K562 (cell line): ENCODE results near the gene SLC34A3. TPM values are rescaled to one million over a fixed set of nuclear protein-coding genes. Genes with fewer than 3 reads are reported as not detected.
A peak's percentile ranks its signal among the peaks of the same experiment; 100 is the strongest.

ENCODE experiments used
- ARID1B ChIP-seq: fragments of 450-650 bp; IDR thresholded peaks from 2 replicates; pipeline ENCODE4 v1.6.1; 2016; ENCODE audit warnings: antibody characterized with exemption, mild to moderate bottlenecking, inconsistent platforms
- DACH1 ChIP-seq: fragments of 450-650 bp; IDR thresholded peaks from 2 replicates; pipeline ENCODE4 v1.6.1; 2018; ENCODE audit not compliant: partially characterized antibody
- ETV6 ChIP-seq, 3 experiments: fragments of 150-350 bp in 1 of 3; sonication (generic) in 1 of 3; formaldehyde crosslinking in 1 of 3; IDR thresholded peaks; 2 replicates each; pipeline versions ENCODE4 v1.6.1 to v1.8.0; 2014 to 2022; ENCODE audit warnings: borderline replicate concordance in 2 of 3, low read depth in 2 of 3, antibody characterized with exemption in 1 of 3, low read length in 1 of 3, mild to moderate bottlenecking in 1 of 3, missing genetic modification reagents in 1 of 3
- HDAC1 ChIP-seq, 2 experiments: fragments of 450-650 bp; IDR thresholded peaks; 2 replicates each; pipeline ENCODE4 v1.6.1; 2016 to 2017; ENCODE audit warnings: inconsistent platforms in 1 of 2, mild to moderate bottlenecking in 1 of 2, moderate library complexity in 1 of 2
- KDM4B ChIP-seq, 2 experiments: fragments of 450-650 bp in 1 of 2; sonication (generic) in 1 of 2; IDR thresholded peaks; 2 replicates each; pipeline ENCODE4 v1.6.1; 2016 to 2017; ENCODE audit warnings: borderline replicate concordance in 2 of 2, antibody characterized with exemption in 1 of 2, low read depth in 1 of 2, mild to moderate bottlenecking in 1 of 2
- KLF1 ChIP-seq: fragments of 450-650 bp; IDR thresholded peaks from 2 replicates; pipeline ENCODE4 v1.6.1; 2016; ENCODE audit warnings: missing genetic modification characterization, missing compliant biosample characterization
- KLF13 ChIP-seq: fragments of 450-650 bp; IDR thresholded peaks from 2 replicates; pipeline ENCODE4 v1.6.1; 2016; ENCODE audit warnings: missing genetic modification characterization, low read depth, mild to moderate bottlenecking, missing compliant biosample characterization, moderate library complexity, borderline replicate concordance
- KLF6 ChIP-seq: fragments of 250-450 bp; sonication (Bioruptor Pico); IDR thresholded peaks from 2 replicates; pipeline ENCODE4 v1.4.0; 2020; ENCODE audit warnings: mild to moderate bottlenecking, moderate library complexity, borderline replicate concordance
- NR2C2 ChIP-seq, 2 experiments: fragments of 200-800 bp in 1 of 2; sonication (Bioruptor generic) in 1 of 2; sonication (generic) in 1 of 2; formaldehyde crosslinking in 1 of 2; IDR thresholded peaks; 2 replicates each; pipeline versions ENCODE4 v1.6.1 to v1.8.0; 2016 to 2022; ENCODE audit warnings: mild to moderate bottlenecking in 1 of 2, missing compliant biosample characterization in 1 of 2, missing genetic modification characterization in 1 of 2, missing genetic modification reagents in 1 of 2
- SIRT6 ChIP-seq: IDR thresholded peaks from one replicate; pipeline ENCODE4 v1.6.1; 2012; ENCODE audit warnings: low read depth, mild to moderate bottlenecking, control low read depth, inconsistent platforms, low read length, moderate library complexity
- TAF1 ChIP-seq: IDR thresholded peaks from 2 replicates; pipeline ENCODE4 v1.6.1; 2011; ENCODE audit warnings: mild to moderate bottlenecking, low read length, moderate library complexity; ENCODE audit not compliant: insufficient read depth, control insufficient read depth, severe bottlenecking; ENCODE audit errors: extremely low read depth
- USF1 ChIP-seq: sonication (generic); formaldehyde crosslinking; IDR thresholded peaks from 2 replicates; pipeline ENCODE4 v1.9.0; 2022; ENCODE audit warnings: mild to moderate bottlenecking, missing genetic modification reagents
- ZFX ChIP-seq: sonication (generic); formaldehyde crosslinking; IDR thresholded peaks from 2 replicates; pipeline ENCODE4 v1.8.0; 2022; ENCODE audit warnings: mild to moderate bottlenecking, missing genetic modification reagents, moderate library complexity
- ZNF12 ChIP-seq: sonication (generic); formaldehyde crosslinking; IDR thresholded peaks from 2 replicates; pipeline ENCODE4 v1.4.0; 2020; ENCODE audit warnings: mild to moderate bottlenecking, missing genetic modification reagents
- polyA plus RNA-seq, 8 experiments: library from polyadenylated mRNA; depleted of rRNA in 4 of 8; stranded (reverse) in 5 of 8; unstranded in 3 of 8; fragments of >200 nt; fragmentation: Nextera tagmentation in 2 of 8; fragmentation: Illumina TruSeq in 1 of 8; extraction: Ambion mirVana in 2 of 8; extraction: Trizol in 1 of 8; gene quantifications; 2 replicates each; pipeline versions ENCODE4 v1.2.1 to v1.2.3, GENCODE V29; 2011 to 2014; ENCODE audit warnings: inconsistent platforms in 1 of 8, missing spikeins in 1 of 8
- total RNA-seq, 7 experiments: library from RNA; depleted of rRNA in 6 of 7; stranded (reverse); fragments of >200 nt in 6 of 7; fragmentation: Illumina TruSeq in 2 of 7; extraction: Trizol in 2 of 7; gene quantifications; 2 replicates each; pipeline versions ENCODE4 v1.2.1 to v1.2.3, GENCODE V29; 2011 to 2021; ENCODE audit warnings: low replicate concordance in 1 of 7
- TF ChIP-seq, protein P1 (sequence below): fragments of 450-650 bp; formaldehyde crosslinking; IDR thresholded peaks from 2 replicates; pipeline ENCODE4 v1.4.0; 2020; ENCODE audit warnings: mild to moderate bottlenecking, mixed read lengths
- TF ChIP-seq, protein P2 (sequence below), 2 experiments: fragments of 450-650 bp; IDR thresholded peaks; 2 replicates each; pipeline ENCODE4 v1.6.1; 2018; ENCODE audit warnings: mild to moderate bottlenecking in 2 of 2, low read depth in 1 of 2; ENCODE audit not compliant: partially characterized antibody in 2 of 2
- TF ChIP-seq, protein P3 (sequence below): sonication (generic); formaldehyde crosslinking; IDR thresholded peaks from 2 replicates; pipeline ENCODE4 v1.8.0; 2022; ENCODE audit warnings: missing genetic modification reagents, mild to moderate bottlenecking, moderate library complexity, borderline replicate concordance

Gene SLC34A3
- total and polyA plus RNA-seq, 9 of the 15 experiments (the other 6 are each of a cell fraction or from before 2014, with no cell fraction given): not detected

- TF ChIP-seq ETV6 (IDR thresholded peaks at IDR 0.05; ENCODE audit: borderline replicate concordance in 1 of 2, low read depth in 2 of 2, low read length in 1 of 2): 0 out of 4 replicates have a peak, but pooled peaks of 1 of the 2 experiments have one; percentile 39
- TF ChIP-seq ETV6 (CRISPR knock-in tag; IDR thresholded peaks at IDR 0.05; ENCODE audit: borderline replicate concordance): no peak
- TF ChIP-seq SIRT6: no peak
- peak; percentile 44; the same call in 1 of the 2 replicates for TF ChIP-seq KLF1 (tag)
- TF ChIP-seq ZNF12 (CRISPR knock-in tag): 0 out of 2 replicates have a peak, but pooled peaks have one; percentile 30
- TF ChIP-seq, protein P1, sequence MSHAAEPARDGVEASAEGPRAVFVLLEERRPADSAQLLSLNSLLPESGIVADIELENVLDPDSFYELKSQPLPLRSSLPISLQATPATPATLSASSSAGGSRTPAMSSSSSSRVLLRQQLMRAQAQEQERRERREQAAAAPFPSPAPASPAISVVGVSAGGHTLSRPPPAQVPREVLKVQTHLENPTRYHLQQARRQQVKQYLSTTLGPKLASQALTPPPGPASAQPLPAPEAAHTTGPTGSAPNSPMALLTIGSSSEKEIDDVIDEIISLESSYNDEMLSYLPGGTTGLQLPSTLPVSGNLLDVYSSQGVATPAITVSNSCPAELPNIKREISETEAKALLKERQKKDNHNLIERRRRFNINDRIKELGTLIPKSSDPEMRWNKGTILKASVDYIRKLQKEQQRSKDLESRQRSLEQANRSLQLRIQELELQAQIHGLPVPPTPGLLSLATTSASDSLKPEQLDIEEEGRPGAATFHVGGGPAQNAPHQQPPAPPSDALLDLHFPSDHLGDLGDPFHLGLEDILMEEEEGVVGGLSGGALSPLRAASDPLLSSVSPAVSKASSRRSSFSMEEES: peak; percentile 60
- peak; percentile 29 for TF ChIP-seq TAF1
- TF ChIP-seq, protein P2, sequence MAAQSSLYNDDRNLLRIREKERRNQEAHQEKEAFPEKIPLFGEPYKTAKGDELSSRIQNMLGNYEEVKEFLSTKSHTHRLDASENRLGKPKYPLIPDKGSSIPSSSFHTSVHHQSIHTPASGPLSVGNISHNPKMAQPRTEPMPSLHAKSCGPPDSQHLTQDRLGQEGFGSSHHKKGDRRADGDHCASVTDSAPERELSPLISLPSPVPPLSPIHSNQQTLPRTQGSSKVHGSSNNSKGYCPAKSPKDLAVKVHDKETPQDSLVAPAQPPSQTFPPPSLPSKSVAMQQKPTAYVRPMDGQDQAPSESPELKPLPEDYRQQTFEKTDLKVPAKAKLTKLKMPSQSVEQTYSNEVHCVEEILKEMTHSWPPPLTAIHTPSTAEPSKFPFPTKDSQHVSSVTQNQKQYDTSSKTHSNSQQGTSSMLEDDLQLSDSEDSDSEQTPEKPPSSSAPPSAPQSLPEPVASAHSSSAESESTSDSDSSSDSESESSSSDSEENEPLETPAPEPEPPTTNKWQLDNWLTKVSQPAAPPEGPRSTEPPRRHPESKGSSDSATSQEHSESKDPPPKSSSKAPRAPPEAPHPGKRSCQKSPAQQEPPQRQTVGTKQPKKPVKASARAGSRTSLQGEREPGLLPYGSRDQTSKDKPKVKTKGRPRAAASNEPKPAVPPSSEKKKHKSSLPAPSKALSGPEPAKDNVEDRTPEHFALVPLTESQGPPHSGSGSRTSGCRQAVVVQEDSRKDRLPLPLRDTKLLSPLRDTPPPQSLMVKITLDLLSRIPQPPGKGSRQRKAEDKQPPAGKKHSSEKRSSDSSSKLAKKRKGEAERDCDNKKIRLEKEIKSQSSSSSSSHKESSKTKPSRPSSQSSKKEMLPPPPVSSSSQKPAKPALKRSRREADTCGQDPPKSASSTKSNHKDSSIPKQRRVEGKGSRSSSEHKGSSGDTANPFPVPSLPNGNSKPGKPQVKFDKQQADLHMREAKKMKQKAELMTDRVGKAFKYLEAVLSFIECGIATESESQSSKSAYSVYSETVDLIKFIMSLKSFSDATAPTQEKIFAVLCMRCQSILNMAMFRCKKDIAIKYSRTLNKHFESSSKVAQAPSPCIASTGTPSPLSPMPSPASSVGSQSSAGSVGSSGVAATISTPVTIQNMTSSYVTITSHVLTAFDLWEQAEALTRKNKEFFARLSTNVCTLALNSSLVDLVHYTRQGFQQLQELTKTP (IDR thresholded peaks at IDR 0.05; ENCODE audit: low read depth in 1 of 2, partially characterized antibody in 2 of 2): peak in 1 of 2 experiments; percentile 68
- TF ChIP-seq NR2C2 (CRISPR knock-in tag; IDR thresholded peaks at IDR 0.05): no peak
- TF ChIP-seq NR2C2 (tag; IDR thresholded peaks at IDR 0.05): peak; percentile 24; the same call in 1 of the 2 replicates
- TF ChIP-seq ARID1B: peak; percentile 85
- TF ChIP-seq USF1 (CRISPR knock-in tag): peak; percentile 70; the same call in 1 of the 2 replicates
- TF ChIP-seq, protein P3, sequence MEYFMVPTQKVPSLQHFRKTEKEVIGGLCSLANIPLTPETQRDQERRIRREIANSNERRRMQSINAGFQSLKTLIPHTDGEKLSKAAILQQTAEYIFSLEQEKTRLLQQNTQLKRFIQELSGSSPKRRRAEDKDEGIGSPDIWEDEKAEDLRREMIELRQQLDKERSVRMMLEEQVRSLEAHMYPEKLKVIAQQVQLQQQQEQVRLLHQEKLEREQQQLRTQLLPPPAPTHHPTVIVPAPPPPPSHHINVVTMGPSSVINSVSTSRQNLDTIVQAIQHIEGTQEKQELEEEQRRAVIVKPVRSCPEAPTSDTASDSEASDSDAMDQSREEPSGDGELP: peak; percentile 97
- peak; percentile 91 for TF ChIP-seq KLF13 (tag)
- peak; percentile 62 for TF ChIP-seq DACH1
- peak in 1 of 2 experiments; percentile 21; a peak in 1 of 4 replicates for TF ChIP-seq HDAC1 (IDR thresholded peaks at IDR 0.05)
- 0 out of 4 replicates have a peak, but pooled peaks of 1 of the 2 experiments have one; percentile 53 for TF ChIP-seq KDM4B (IDR thresholded peaks at IDR 0.05; ENCODE audit: borderline replicate concordance in 2 of 2, low read depth in 1 of 2)
- peak; percentile 76 for TF ChIP-seq ZFX (CRISPR knock-in tag)
- TF ChIP-seq KLF6: peak; percentile 13; the same call in 1 of the 2 replicates
Observed at GRCh38 chr9:137236238-137236935, 5.7 kb downstream of the SLC34A3 start (continued).
